Common myeloid progenitor, CD34-positive (primary cell): ENCODE data around the gene SHPK.

Experiments used
- CTCF ChIA-PET: fragments of 350-600 bp; sonication (Branson Sonifier 250); formaldehyde crosslinking; loops from one replicate; lab custom pipeline; 2021; ENCODE audit warnings: antibody characterized with exemption; lab: Charles Lee
- POLR2A ChIA-PET: fragments of 350-600 bp; sonication (Branson Sonifier 250); formaldehyde crosslinking; loops from one replicate; lab custom pipeline; 2021; ENCODE audit warnings: antibody characterized with exemption; lab: Charles Lee
- DNase-seq, 3 donors: peaks; one replicate each; pipeline versions ENCODE4 v3.0.0 to v3.0.0-alpha.2; 2013
- H3K27ac ChIP-seq, 2 experiments: 1 replicate in 1 of 2; 2 replicates in 1 of 2; pipeline ENCODE4 v1.7.0; 2013; ENCODE audit warnings: inconsistent platforms in 2 of 2, low read length in 2 of 2, mild to moderate bottlenecking in 2 of 2, low read depth in 1 of 2, moderate library complexity in 1 of 2; ENCODE audit not compliant: severe bottlenecking in 2 of 2, insufficient read depth in 1 of 2, poor library complexity in 1 of 2
- H3K27me3 ChIP-seq, 5 experiments: replicated peaks in 2 of 5; 1 replicate in 3 of 5; 2 replicates in 2 of 5; pipeline versions ENCODE4 v1.6.1 to v1.7.0; 2013; ENCODE audit warnings: low read length in 4 of 5, mild to moderate bottlenecking in 2 of 5, moderate library complexity in 2 of 5, inconsistent platforms in 1 of 5; ENCODE audit not compliant: insufficient read depth in 5 of 5, control insufficient read depth in 4 of 5
- H3K36me3 ChIP-seq, 4 experiments: 1 replicate in 2 of 4; 2 replicates in 2 of 4; pipeline versions ENCODE4 v1.6.1 to v1.7.0; 2013; ENCODE audit warnings: low read length in 3 of 4, control low read depth in 1 of 4, mild to moderate bottlenecking in 1 of 4; ENCODE audit not compliant: control insufficient read depth in 4 of 4, insufficient read depth in 4 of 4
- H3K4me1 ChIP-seq, 4 experiments: 1 replicate in 3 of 4; 2 replicates in 1 of 4; pipeline versions ENCODE4 v1.6.1 to v1.7.1; 2013; ENCODE audit warnings: low read length in 3 of 4, mild to moderate bottlenecking in 3 of 4, control low read depth in 1 of 4, inconsistent platforms in 1 of 4, moderate library complexity in 1 of 4; ENCODE audit not compliant: control insufficient read depth in 4 of 4, insufficient read depth in 4 of 4; ENCODE audit errors: control extremely low read depth in 1 of 4
- H3K4me3 ChIP-seq, 7 experiments: 1 replicate in 4 of 7; 2 replicates in 3 of 7; pipeline versions ENCODE4 v1.5.1 to v1.7.0; 2013; ENCODE audit warnings: mild to moderate bottlenecking in 7 of 7, low read length in 6 of 7, moderate library complexity in 6 of 7, inconsistent platforms in 2 of 7, low read depth in 2 of 7, control low read depth in 1 of 7; ENCODE audit not compliant: insufficient read depth in 4 of 7, control insufficient read depth in 1 of 7; ENCODE audit errors: extremely low read depth in 1 of 7
- H3K9me3 ChIP-seq, 5 experiments: 1 replicate in 4 of 5; 2 replicates in 1 of 5; pipeline versions ENCODE4 v1.6.1 to v1.7.1; 2013; ENCODE audit warnings: low read length in 4 of 5, mild to moderate bottlenecking in 2 of 5, inconsistent platforms in 1 of 5, low read depth in 1 of 5, moderate library complexity in 1 of 5; ENCODE audit not compliant: control insufficient read depth in 4 of 5, insufficient read depth in 2 of 5; ENCODE audit errors: control extremely low read depth in 1 of 5
- WGBS: methylation state at CpG from one replicate; pipeline ENCODE4 v1.1.5; 2013; ENCODE audit not compliant: insufficient coverage; 5-methylcytosine and 5-hydroxymethylcytosine counted together

SHPK gene

DNA sequence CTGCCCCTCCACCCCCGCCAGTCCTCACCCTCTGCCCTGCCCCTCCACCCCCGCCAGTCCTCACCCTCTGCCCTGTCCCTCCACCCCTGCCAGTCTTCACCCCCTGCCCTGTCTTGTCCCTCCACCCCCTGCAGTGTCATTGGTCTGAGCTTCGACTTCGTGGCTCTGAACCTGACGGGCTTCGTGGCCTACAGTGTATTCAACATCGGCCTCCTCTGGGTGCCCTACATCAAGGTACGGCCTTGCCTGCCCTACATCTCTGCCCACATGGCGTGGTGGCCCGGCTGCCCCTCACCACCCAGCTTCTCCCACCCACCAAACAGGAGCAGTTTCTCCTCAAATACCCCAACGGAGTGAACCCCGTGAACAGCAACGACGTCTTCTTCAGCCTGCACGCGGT is 20.3 kb upstream of the SHPK start:
- POLR2A ChIA-PET: no interaction called here
- Histone ChIP-seq H3K27ac (no peak overlapping the region), H3K9me3 (no peaks in the 10 kb centered on the region), H3K27me3 (no peaks in the 10 kb centered on the region), H3K4me3 (no peak overlapping the region), H3K36me3 (peaks cover 0 to 22% (median 7%) of the 10 kb centered on the region in 4 experiments), H3K4me1 (no peaks in the 10 kb centered on the region)
- no peak for DNase-seq
- WGBS: 96% methylated on average over 10 of the region's 16 CpGs
- CTCF ChIA-PET: no interaction called here

- Histone ChIP-seq H3K27me3 (no peaks in the 10 kb centered on the region), H3K4me1 (no peaks in the 10 kb centered on the region), H3K9me3 (no peaks in the 10 kb centered on the region), H3K27ac (no peak overlapping the region), H3K36me3 (peaks cover 0 to 19% (median 6%) of the 10 kb centered on the region in 4 experiments), H3K4me3 (no peak overlapping the region)
- ChIA-PET POLR2A (no interaction called here), CTCF (no interaction called here)
- DNase-seq: no peak
- no CpG with 5 or more reads among the region's 11 CpGs for WGBS
These were observed 19.7 kb upstream of the SHPK start for GRCh38 chr17:3655766-3656165.

GRCh38 chr17:3647769-3648555 is 11.9 kb upstream of the SHPK start:
- Histone ChIP-seq H3K36me3 (peaks cover 0 to 27% (median 13%) of the 10 kb centered on the region in 4 experiments), H3K9me3 (no peaks in the 10 kb centered on the region), H3K4me1 (peaks cover 0 to 3% (median 0%) of the 10 kb centered on the region in 4 experiments), H3K27ac (no peak overlapping the region), H3K27me3 (no peaks in the 10 kb centered on the region), H3K4me3 (no peak overlapping the region)
- POLR2A ChIA-PET: interaction anchor here (0.6 kb wide), 1 partner anchor 795 kb away, joined by 3 read pairs; no protein-coding TSS in a partner anchor
- peak; percentile 58 to 77 (median 76) for DNase-seq
- 76% methylated on average over 18 of the region's 20 CpGs for WGBS
- CTCF ChIA-PET: interaction anchor here (0.8 to 3.3 kb wide), 13 partner anchors 10 to 608 kb away, joined by 3 to 11 read pairs (median 5); partner anchors contain the start of genes EMC6, SHPK and TAX1BP3

DNA sequence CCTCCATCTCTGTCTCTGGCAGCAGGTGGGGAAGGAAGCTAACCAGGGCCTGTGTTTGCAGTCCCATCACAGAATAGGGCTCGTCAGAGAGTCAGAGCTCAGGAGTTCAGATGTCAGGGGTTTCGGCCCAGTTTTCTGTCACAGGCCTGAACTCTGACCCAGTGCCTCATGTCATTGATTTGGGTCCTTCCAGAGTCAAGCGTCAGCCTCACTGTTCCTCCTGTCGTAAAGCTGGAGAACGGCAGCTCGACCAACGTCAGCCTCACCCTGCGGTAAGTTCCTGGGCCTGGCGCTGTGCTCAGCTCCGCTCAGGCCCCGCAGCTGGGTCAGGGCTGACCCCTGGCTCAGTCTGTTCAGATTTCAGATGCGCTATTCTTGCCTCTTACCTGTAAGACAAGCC is 11.2 kb upstream of the SHPK start:
- no peak overlapping the region for H3K27ac ChIP-seq
- POLR2A ChIA-PET: no interaction called here
- no peaks in the 10 kb centered on the region for H3K27me3 ChIP-seq
- H3K4me3 ChIP-seq: no peak overlapping the region
- no peaks in the 10 kb centered on the region for H3K9me3 ChIP-seq
- peaks cover 0 to 27% (median 13%) of the 10 kb centered on the region in 4 experiments for H3K36me3 ChIP-seq
- H3K4me1 ChIP-seq: peaks cover 0 to 3% (median 0%) of the 10 kb centered on the region in 4 experiments
- CTCF ChIA-PET: interaction anchor here (0.8 to 2.8 kb wide), 7 partner anchors 10 to 598 kb away, joined by 3 to 8 read pairs (median 3); partner anchors contain the start of genes EMC6 and TAX1BP3
- 96% methylated on average over 11 of the region's 12 CpGs for WGBS
- no peak for DNase-seq

- Histone ChIP-seq H3K9me3 (no peaks in the 10 kb centered on the region), H3K36me3 (peaks cover 0 to 30% (median 13%) of the 10 kb centered on the region in 4 experiments), H3K27me3 (no peaks in the 10 kb centered on the region), H3K4me3 (no peak overlapping the region), H3K4me1 (peaks cover 0 to 10% (median 9%) of the 10 kb centered on the region in 4 experiments), H3K27ac (no peak overlapping the region)
- ChIA-PET POLR2A (interaction anchor here (0.7 kb wide), 1 partner anchor 154 kb away, joined by 4 read pairs; no protein-coding TSS in a partner anchor), CTCF (no interaction called here)
- 76% methylated on average over 5 of the region's 5 CpGs for WGBS
- no peak for DNase-seq
These were observed 9.3 kb upstream of the SHPK start for GRCh38 chr17:3645310-3645709.

DNA sequence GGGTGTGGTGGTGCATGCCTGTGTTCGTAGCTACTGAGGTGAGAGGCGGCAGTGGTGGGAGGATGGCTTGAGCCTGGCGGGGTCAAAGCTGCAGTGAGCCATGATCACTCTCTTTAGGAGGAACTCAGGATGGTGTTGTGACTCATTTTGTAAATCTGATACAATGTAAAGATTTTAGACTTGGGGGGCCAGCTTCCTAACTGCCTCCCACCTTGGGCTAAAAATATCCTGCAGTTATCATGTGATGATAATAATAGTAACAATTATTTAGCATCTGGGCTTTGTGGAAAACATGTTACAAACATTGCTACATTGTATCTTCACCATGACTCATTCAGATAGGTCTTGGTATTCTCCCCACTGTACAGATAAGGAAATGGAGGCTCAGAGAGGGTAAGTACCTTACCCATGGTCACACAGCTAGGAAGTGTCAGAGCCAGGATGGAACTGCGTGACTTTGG is 7.9 kb upstream of the SHPK start:
- H3K4me3 ChIP-seq: no peak overlapping the region
- no peaks in the 10 kb centered on the region for H3K27me3 ChIP-seq
- H3K9me3 ChIP-seq: no peaks in the 10 kb centered on the region
- H3K27ac ChIP-seq: no peak overlapping the region
- CTCF ChIA-PET: interaction anchor here (1.0 kb wide), 1 partner anchor 31 kb away, joined by 3 read pairs; no protein-coding TSS in a partner anchor
- POLR2A ChIA-PET: no interaction called here
- peaks cover 0 to 29% (median 12%) of the 10 kb centered on the region in 4 experiments for H3K36me3 ChIP-seq
- no peak for DNase-seq
- 100% methylated on average over 3 of the region's 4 CpGs for WGBS
- H3K4me1 ChIP-seq: peaks cover 5 to 22% (median 18%) of the 10 kb centered on the region in 4 experiments
